Omental fat pad (tissue), 4 donors: ENCODE data around the gene AEBP2. TPM values are rescaled to one million over a fixed set of nuclear protein-coding genes. Genes with fewer than 3 reads are reported as not detected.

Experiments
- ATAC-seq: fragments of 150-250 bp; one replicate; pipeline ENCODE4 v1.9.1; 2016; ENCODE audit warnings: mild to moderate bottlenecking, moderate library complexity; ENCODE audit not compliant: low FRiP score
- DNase-seq: peaks from one replicate; pipeline ENCODE4 v3.0.0-alpha.2; 2019; ENCODE audit warnings: low spot score
- total RNA-seq, 4 donors: library from RNA; depleted of rRNA; stranded (reverse); fragments of >200 nt; gene quantifications; one replicate each; pipeline ENCODE4 v1.1.0, GENCODE V29; 2016
- TF ChIP-seq, protein P1 (sequence below), 3 donors: fragments of 450-650 bp; IDR thresholded peaks; one replicate each; pipeline ENCODE4 v1.5.1; 2016 to 2017; ENCODE audit warnings: antibody characterized with exemption in 3 of 3, mild to moderate bottlenecking in 3 of 3, moderate library complexity in 2 of 3

Gene AEBP2
- total RNA-seq, 4 donors from 2014 or later = 19.3 to 39.9 (median 27.7) TPM

GRCh38 chr12:19480459-19480858 lies 41.2 kb downstream of the AEBP2 start:
- DNase-seq = no peak
- TF ChIP-seq, protein P1, sequence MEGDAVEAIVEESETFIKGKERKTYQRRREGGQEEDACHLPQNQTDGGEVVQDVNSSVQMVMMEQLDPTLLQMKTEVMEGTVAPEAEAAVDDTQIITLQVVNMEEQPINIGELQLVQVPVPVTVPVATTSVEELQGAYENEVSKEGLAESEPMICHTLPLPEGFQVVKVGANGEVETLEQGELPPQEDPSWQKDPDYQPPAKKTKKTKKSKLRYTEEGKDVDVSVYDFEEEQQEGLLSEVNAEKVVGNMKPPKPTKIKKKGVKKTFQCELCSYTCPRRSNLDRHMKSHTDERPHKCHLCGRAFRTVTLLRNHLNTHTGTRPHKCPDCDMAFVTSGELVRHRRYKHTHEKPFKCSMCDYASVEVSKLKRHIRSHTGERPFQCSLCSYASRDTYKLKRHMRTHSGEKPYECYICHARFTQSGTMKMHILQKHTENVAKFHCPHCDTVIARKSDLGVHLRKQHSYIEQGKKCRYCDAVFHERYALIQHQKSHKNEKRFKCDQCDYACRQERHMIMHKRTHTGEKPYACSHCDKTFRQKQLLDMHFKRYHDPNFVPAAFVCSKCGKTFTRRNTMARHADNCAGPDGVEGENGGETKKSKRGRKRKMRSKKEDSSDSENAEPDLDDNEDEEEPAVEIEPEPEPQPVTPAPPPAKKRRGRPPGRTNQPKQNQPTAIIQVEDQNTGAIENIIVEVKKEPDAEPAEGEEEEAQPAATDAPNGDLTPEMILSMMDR (IDR thresholded peaks at IDR 0.05) = no peak
- ATAC-seq = no peak

- TF ChIP-seq, protein P1 (IDR thresholded peaks at IDR 0.05) = no peak
- DNase-seq (no peak), ATAC-seq (no peak)
Measured at GRCh38 chr12:19482036-19482435, 42.7 kb downstream of the AEBP2 start.

- no peak for DNase-seq
- peak; percentile 23 for ATAC-seq
- TF ChIP-seq, protein P1 (IDR thresholded peaks at IDR 0.05) = no peak
Measured at GRCh38 chr12:19482551-19483109, 43.3 kb downstream of the AEBP2 start.

- ATAC-seq (no peak), DNase-seq (no peak)
- TF ChIP-seq, protein P1 (IDR thresholded peaks at IDR 0.05) = no peak
Measured at GRCh38 chr12:19483727-19484126, 44.4 kb downstream of the AEBP2 start.

DNA sequence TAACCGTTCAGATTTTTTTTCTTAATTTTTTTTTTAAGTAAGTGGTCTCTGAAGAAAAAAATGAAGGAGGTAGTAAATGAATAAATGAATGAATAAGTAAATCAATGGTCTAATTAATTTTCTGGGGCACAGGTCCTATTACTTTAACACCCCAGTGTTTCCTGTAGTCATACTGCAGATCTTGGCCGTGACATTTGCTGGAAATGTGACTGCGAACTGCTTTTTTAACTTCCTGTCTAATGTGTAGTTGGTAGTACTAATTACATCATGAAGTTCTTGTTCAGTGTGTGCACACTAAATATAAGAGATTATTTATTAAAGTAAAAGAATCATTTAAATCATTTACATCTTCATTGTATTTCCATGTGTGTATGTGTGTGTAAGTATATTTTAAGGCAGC lies 45.4 kb downstream of the AEBP2 start:
- DNase-seq = no peak
- TF ChIP-seq, protein P1 (IDR thresholded peaks at IDR 0.05) = no peak
- no peak for ATAC-seq

DNA sequence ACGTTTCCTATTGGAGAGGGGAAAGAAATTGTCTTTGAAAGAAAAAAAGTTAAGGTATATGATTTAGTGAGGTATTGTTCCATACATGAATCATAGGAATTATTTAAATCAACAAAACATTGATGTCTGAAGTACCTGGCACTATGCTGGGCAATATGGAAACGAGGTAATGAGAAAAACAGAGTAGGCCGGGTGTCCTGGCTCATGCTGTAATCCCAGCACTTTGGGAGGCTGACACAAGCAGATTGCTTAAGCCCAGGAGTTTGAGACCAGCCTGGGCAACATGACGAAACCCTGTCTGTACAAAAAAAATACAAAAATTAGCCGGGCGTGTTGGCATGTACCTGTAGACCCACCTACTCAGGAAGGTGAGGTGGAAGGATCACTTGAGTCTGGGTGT lies 45.9 kb downstream of the AEBP2 start:
- TF ChIP-seq, protein P1 (IDR thresholded peaks at IDR 0.05) = no peak

GRCh38 chr12:19489168-19489567 lies 49.9 kb downstream of the AEBP2 start:
- DNase-seq (no peak), ATAC-seq (no peak)
- TF ChIP-seq, protein P1 (IDR thresholded peaks at IDR 0.05) = no peak

More for the DNA sequence above, 45.9 kb downstream of the AEBP2 start:
- ATAC-seq (no peak), DNase-seq (no peak)
